Sigmoid colon (tissue), 4 donors: ENCODE data around the gene MOB3B.

Source experiments
- EP300 ChIP-seq, 4 donors: sonication (generic); formaldehyde crosslinking; IDR thresholded peaks; one replicate each; pipeline ENCODE4 v1.6.1; 2017; ENCODE audit warnings: antibody characterized with exemption in 4 of 4
- POLR2A ChIP-seq, 2 donors: fragments of 450-650 bp; IDR thresholded peaks; one replicate each; pipeline ENCODE4 v1.6.1; 2016; ENCODE audit warnings: antibody characterized with exemption in 2 of 2, mild to moderate bottlenecking in 2 of 2, moderate library complexity in 2 of 2
- POLR2AphosphoS5 ChIP-seq, 4 donors: sonication (generic); formaldehyde crosslinking; IDR thresholded peaks; one replicate each; pipeline ENCODE4 v1.6.1; 2017; ENCODE audit warnings: antibody characterized with exemption in 4 of 4
- TF ChIP-seq, protein P1 (sequence below), 4 experiments: fragments of 450-650 bp in 3 of 4; fragments of 200-600 bp in 1 of 4; IDR thresholded peaks; one replicate each; pipeline ENCODE4 v1.5.1; 2016 to 2019; ENCODE audit warnings: antibody characterized with exemption in 4 of 4, mild to moderate bottlenecking in 3 of 4, moderate library complexity in 2 of 4

- TF ChIP-seq, protein P1, sequence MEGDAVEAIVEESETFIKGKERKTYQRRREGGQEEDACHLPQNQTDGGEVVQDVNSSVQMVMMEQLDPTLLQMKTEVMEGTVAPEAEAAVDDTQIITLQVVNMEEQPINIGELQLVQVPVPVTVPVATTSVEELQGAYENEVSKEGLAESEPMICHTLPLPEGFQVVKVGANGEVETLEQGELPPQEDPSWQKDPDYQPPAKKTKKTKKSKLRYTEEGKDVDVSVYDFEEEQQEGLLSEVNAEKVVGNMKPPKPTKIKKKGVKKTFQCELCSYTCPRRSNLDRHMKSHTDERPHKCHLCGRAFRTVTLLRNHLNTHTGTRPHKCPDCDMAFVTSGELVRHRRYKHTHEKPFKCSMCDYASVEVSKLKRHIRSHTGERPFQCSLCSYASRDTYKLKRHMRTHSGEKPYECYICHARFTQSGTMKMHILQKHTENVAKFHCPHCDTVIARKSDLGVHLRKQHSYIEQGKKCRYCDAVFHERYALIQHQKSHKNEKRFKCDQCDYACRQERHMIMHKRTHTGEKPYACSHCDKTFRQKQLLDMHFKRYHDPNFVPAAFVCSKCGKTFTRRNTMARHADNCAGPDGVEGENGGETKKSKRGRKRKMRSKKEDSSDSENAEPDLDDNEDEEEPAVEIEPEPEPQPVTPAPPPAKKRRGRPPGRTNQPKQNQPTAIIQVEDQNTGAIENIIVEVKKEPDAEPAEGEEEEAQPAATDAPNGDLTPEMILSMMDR (IDR thresholded peaks at IDR 0.05): no peak
- TF ChIP-seq POLR2AphosphoS5 (IDR thresholded peaks at IDR 0.05): peak in 3 of 4 donors; percentile 14 to 50 (median 37)
- no peak for TF ChIP-seq POLR2A (IDR thresholded peaks at IDR 0.05)
- TF ChIP-seq EP300 (IDR thresholded peaks at IDR 0.05): no peak
These were observed 713 bp downstream of the MOB3B start for GRCh38 chr9:27528886-27529315.
